ENCODE results near the gene PNLIPRP3. TPM values are rescaled to one million over a fixed set of nuclear protein-coding genes. Genes with fewer than 3 reads are reported as not detected.

Gene PNLIPRP3
- total and polyA plus RNA-seq, 2 of the 8 experiments (the other 6 are each of a cell fraction or from before 2014, with no cell fraction given) = not detected

- H3K9ac ChIP-seq (replicated peaks in 1 of 4; ENCODE audit: extremely low read depth in 1 of 4, low read depth in 3 of 4, low read length in 3 of 4) = no peak overlapping the region
- no peak overlapping the region for H2BK120ac ChIP-seq (replicated peaks; ENCODE audit: low read depth, low read length)
- no peak overlapping the region for H4K5ac ChIP-seq (ENCODE audit: insufficient read length, low read depth, low read length)
- no peak overlapping the region for H2AK5ac ChIP-seq (ENCODE audit: low read depth, low read length)
- H4K20me1 ChIP-seq (replicated peaks in 1 of 2; ENCODE audit: control insufficient read depth in 1 of 2, insufficient read depth in 2 of 2, low read length in 2 of 2) = no peaks in the 10 kb centered on the region
- H2BK5ac ChIP-seq (ENCODE audit: low read depth, low read length) = no peak overlapping the region
- H4K91ac ChIP-seq (replicated peaks; ENCODE audit: insufficient read length, low read length) = no peak overlapping the region
- DNase-seq (ENCODE audit: low read depth in 1 of 2, low spot score in 2 of 2) = no peak
- POLR2A ChIA-PET (ENCODE audit: partially characterized antibody) = interaction anchor here (0.8 kb wide), 1 partner anchor 11 kb away, joined by 3 read pairs; no protein-coding TSS in a partner anchor
- TF ChIP-seq SIX5 (IDR thresholded peaks at IDR 0.05; ENCODE audit: low read depth, low read length) = no peak
- peak; percentile 45 to 55 for TF ChIP-seq RAD21 (IDR thresholded peaks at IDR 0.05 in 1 of 2, conservative IDR thresholded peaks at IDR 0.05 in 1 of 2; ENCODE audit: low read depth in 2 of 2, low read length in 2 of 2)
- TF ChIP-seq GTF2F1 (IDR thresholded peaks at IDR 0.05; ENCODE audit: borderline replicate concordance, low read depth, low read length) = no peak
- peak in 2 of 3 experiments; percentile 46 to 48; a peak in 3 of 4 replicates for TF ChIP-seq CTCF (IDR thresholded peaks at IDR 0.05; ENCODE audit: control extremely low read depth in 1 of 3, insufficient read depth in 1 of 3, low read depth in 1 of 3, low read length in 3 of 3)
- no peak for TF ChIP-seq SIRT6 (IDR thresholded peaks at IDR 0.05; ENCODE audit: low read length)
- TF ChIP-seq NANOG (IDR thresholded peaks at IDR 0.05; ENCODE audit: insufficient read depth, low read depth, low read length, poor library complexity, severe bottlenecking) = no peak
- no peak overlapping the region for H3K23ac ChIP-seq (ENCODE audit: insufficient read length)
- H3K79me2 ChIP-seq (ENCODE audit: control insufficient read depth in 1 of 2, insufficient read depth in 2 of 2, low read length in 2 of 2) = no peaks in the 10 kb centered on the region
- H3K79me1 ChIP-seq (ENCODE audit: low read depth, low read length) = no peaks in the 10 kb centered on the region
- H3K4me2 ChIP-seq (ENCODE audit: insufficient read depth in 1 of 2, low read depth in 2 of 2, low read length in 2 of 2) = no peak overlapping the region
- H3K9me3 ChIP-seq (ENCODE audit: insufficient read depth in 2 of 2, low read depth in 1 of 2, low read length in 1 of 2) = no peaks in the 10 kb centered on the region
- no peak overlapping the region for H3K4ac ChIP-seq (replicated peaks; ENCODE audit: insufficient read length, low read depth, low read length)
- no peak overlapping the region for H4K8ac ChIP-seq (ENCODE audit: extremely low read depth, insufficient read depth, low read length)
- H3K36me3 ChIP-seq (ENCODE audit: control insufficient read depth in 2 of 4, insufficient read depth in 4 of 4, low read length in 3 of 4) = no peaks in the 10 kb centered on the region
- H3K23me2 ChIP-seq (ENCODE audit: low read depth, low read length) = no peaks in the 10 kb centered on the region
- H3K4me1 ChIP-seq (replicated peaks in 1 of 4; ENCODE audit: control insufficient read depth in 3 of 4, insufficient read depth in 4 of 4, low read length in 3 of 4) = no peaks in the 10 kb centered on the region; a peak in 1 of 7 replicates
- no peak overlapping the region for H2BK12ac ChIP-seq (ENCODE audit: low read depth, low read length)
- whole genome bisulfite sequencing, 2 experiments (ENCODE audit: extremely low coverage in 1 of 2, insufficient coverage in 1 of 2, insufficient read length in 1 of 2, insufficient replicate concordance in 2 of 2, low coverage in 1 of 2, low lambda C conversion rate in 2 of 2, missing lambda C conversion rate in 1 of 2) = 50% methylated on average over 10 of the region's 10 CpGs; no CpG with 5 or more reads in 1 of the 2 experiments
- H2BK15ac ChIP-seq (ENCODE audit: low read length) = no peak overlapping the region
- H3K27me3 ChIP-seq (replicated peaks in 1 of 4; ENCODE audit: control insufficient read depth in 3 of 4, extremely low read depth in 1 of 4, insufficient read depth in 3 of 4, low read length in 3 of 4) = no peaks in the 10 kb centered on the region
- H2AFZ ChIP-seq (ENCODE audit: low read length) = no peak overlapping the region
- FAIRE-seq = no peak
- no peak overlapping the region for H3K14ac ChIP-seq (ENCODE audit: insufficient read length)
- H3K56ac ChIP-seq (replicated peaks; ENCODE audit: insufficient read length, low read depth, low read length) = no peak overlapping the region
- CTCF ChIA-PET (ENCODE audit: partially characterized antibody) = interaction anchor here (0.6 to 2.7 kb wide), 29 partner anchors 8 to 1077 kb away, joined by 3 to 14 read pairs (median 4); partner anchors contain the start of gene PNLIP
- no peak overlapping the region for H2BK20ac ChIP-seq (ENCODE audit: low read length)
- H3K18ac ChIP-seq (ENCODE audit: extremely low read depth, low read length) = no peak overlapping the region
- H3K4me3 ChIP-seq (ENCODE audit: extremely low read depth in 1 of 4, insufficient read depth in 2 of 4, low read depth in 3 of 4, low read length in 4 of 4) = no peak overlapping the region
- no peak overlapping the region for H3K27ac ChIP-seq (ENCODE audit: low read depth, low read length)
These were observed 94.0 kb downstream of the PNLIPRP3 start for GRCh38 chr10:116521424-116522290.
